HepG2 (cell line): ENCODE measurements around the gene NPTXR. TPM values are rescaled to one million over a fixed set of nuclear protein-coding genes. Genes with fewer than 3 reads are reported as not detected.
A peak's percentile ranks its signal among the peaks of the same experiment; 100 is the strongest.

Source experiments
- AGO2 ChIP-seq: fragments of 200-400 bp; formaldehyde crosslinking; optimal IDR thresholded peaks from 2 replicates; pipeline ENCODE3; 2017; ENCODE audit warnings: mild to moderate bottlenecking, low read depth, low read length, moderate library complexity
- ATF7 ChIP-seq, 2 experiments: fragments of 450-650 bp in 1 of 2; sonication (generic) in 1 of 2; formaldehyde crosslinking in 1 of 2; IDR thresholded peaks; 2 replicates each; pipeline versions ENCODE4 v1.4.0 to v1.6.1; 2016 to 2020; ENCODE audit warnings: antibody characterized with exemption in 1 of 2, mild to moderate bottlenecking in 1 of 2, missing genetic modification reagents in 1 of 2
- CHCHD3 ChIP-seq: sonication (generic); formaldehyde crosslinking; IDR thresholded peaks from 2 replicates; pipeline ENCODE4 v1.8.0; 2022; ENCODE audit warnings: mild to moderate bottlenecking, missing genetic modification reagents, moderate library complexity
- CSRNP2 ChIP-seq: sonication (generic); formaldehyde crosslinking; conservative IDR thresholded peaks from 2 replicates; pipeline ENCODE4 v1.8.0; 2022; ENCODE audit warnings: low read depth, missing genetic modification reagents
- GATAD2A ChIP-seq: IDR thresholded peaks from 2 replicates; pipeline ENCODE4 v1.6.1; 2016
- GFI1 ChIP-seq: sonication (generic); formaldehyde crosslinking; IDR thresholded peaks from 2 replicates; pipeline ENCODE4 v1.5.0; 2020; ENCODE audit warnings: missing genetic modification reagents, mild to moderate bottlenecking, borderline replicate concordance
- KDM5A ChIP-seq: fragments of 200-600 bp; sonication (generic); IDR thresholded peaks from 2 replicates; pipeline ENCODE4 v1.7.0; 2018; ENCODE audit warnings: antibody characterized with exemption, mild to moderate bottlenecking, low read length, borderline replicate concordance
- MAFK ChIP-seq, 2 experiments: IDR thresholded peaks in 1 of 2; conservative IDR thresholded peaks in 1 of 2; 2 replicates each; pipeline ENCODE4 v1.6.1; 2011; ENCODE audit warnings: improper control_type of control experiment in 2 of 2, low read length in 2 of 2
- MLLT10 ChIP-seq: sonication (generic); formaldehyde crosslinking; IDR thresholded peaks from 2 replicates; pipeline ENCODE4 v1.4.0; 2020; ENCODE audit warnings: missing genetic modification reagents
- NONO ChIP-seq, 2 experiments: fragments of 450-650 bp in 1 of 2; sonication (generic) in 1 of 2; formaldehyde crosslinking in 1 of 2; IDR thresholded peaks in 1 of 2; conservative IDR thresholded peaks in 1 of 2; 2 replicates each; pipeline versions ENCODE4 v1.6.1 to v1.8.0; 2017 to 2022; ENCODE audit warnings: mild to moderate bottlenecking in 1 of 2, missing genetic modification reagents in 1 of 2, moderate library complexity in 1 of 2
- PHF8 ChIP-seq: sonication (generic); formaldehyde crosslinking; IDR thresholded peaks from 2 replicates; pipeline ENCODE4 v1.5.0; 2020; ENCODE audit warnings: missing genetic modification reagents
- ZBTB2 ChIP-seq: sonication (generic); formaldehyde crosslinking; IDR thresholded peaks from 2 replicates; pipeline ENCODE4 v1.8.0; 2022; ENCODE audit warnings: low read depth, missing genetic modification reagents
- ZNF432 ChIP-seq: sonication (generic); formaldehyde crosslinking; IDR thresholded peaks from 2 replicates; pipeline ENCODE4 v1.5.0; 2020; ENCODE audit warnings: missing genetic modification reagents, mild to moderate bottlenecking, borderline replicate concordance
- ZNF576 ChIP-seq: sonication (generic); formaldehyde crosslinking; IDR thresholded peaks from 2 replicates; pipeline ENCODE4 v1.4.0; 2020; ENCODE audit warnings: mild to moderate bottlenecking, missing genetic modification reagents
- ZNF629 ChIP-seq: sonication (generic); formaldehyde crosslinking; conservative IDR thresholded peaks from 2 replicates; pipeline ENCODE4 v1.5.0; 2020; ENCODE audit warnings: missing genetic modification reagents
- ZNF713 ChIP-seq: sonication (generic); formaldehyde crosslinking; IDR thresholded peaks from 2 replicates; pipeline ENCODE4 v1.4.0; 2020; ENCODE audit warnings: mild to moderate bottlenecking, missing genetic modification reagents
- polyA plus RNA-seq, 8 experiments: library from polyadenylated mRNA; depleted of rRNA in 3 of 8; stranded (reverse) in 7 of 8; unstranded in 1 of 8; fragments of >200 nt; fragmentation: Illumina TruSeq in 4 of 8; extraction: Trizol in 4 of 8; gene quantifications; 2 replicates each; pipeline versions ENCODE4 v1.2.1 to v1.2.3, GENCODE V29; 2011 to 2016; ENCODE audit warnings: low read depth in 4 of 8, missing spikeins in 1 of 8, mixed read lengths in 1 of 8; ENCODE audit not compliant: insufficient read depth in 1 of 8
- total RNA-seq, 5 experiments: library from RNA; depleted of rRNA; stranded (reverse); fragments of >200 nt; fragmentation: Illumina TruSeq; extraction: Trizol; gene quantifications; 2 replicates each; pipeline ENCODE4 v1.2.3, GENCODE V29; 2016; ENCODE audit warnings: low read depth in 1 of 5
- TF ChIP-seq, protein P1 (sequence below): sonication (generic); formaldehyde crosslinking; IDR thresholded peaks from 2 replicates; pipeline ENCODE4 v1.4.0; 2020; ENCODE audit warnings: missing genetic modification reagents
- TF ChIP-seq, protein P2 (sequence below): IDR thresholded peaks from 2 replicates; pipeline ENCODE4 v1.6.1; 2012; ENCODE audit warnings: inconsistent platforms
- TF ChIP-seq, protein P3 (sequence below): sonication (generic); formaldehyde crosslinking; IDR thresholded peaks from 2 replicates; pipeline ENCODE4 v1.8.1; 2023; ENCODE audit warnings: missing genetic modification reagents, mild to moderate bottlenecking, borderline replicate concordance

Gene NPTXR
- total and polyA plus RNA-seq, 2 of the 13 experiments (the other 11 are each of a cell fraction or from before 2014, with no cell fraction given): 2.6 to 4.8 TPM

GRCh38 chr22:38860283-38861169 is 16.7 kb upstream of the NPTXR start (continued):
- TF ChIP-seq, protein P1, sequence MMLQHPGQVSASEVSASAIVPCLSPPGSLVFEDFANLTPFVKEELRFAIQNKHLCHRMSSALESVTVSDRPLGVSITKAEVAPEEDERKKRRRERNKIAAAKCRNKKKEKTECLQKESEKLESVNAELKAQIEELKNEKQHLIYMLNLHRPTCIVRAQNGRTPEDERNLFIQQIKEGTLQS (CRISPR knock-in tag): no peak
- no peak for TF ChIP-seq GFI1 (CRISPR knock-in tag)
- TF ChIP-seq, protein P2, sequence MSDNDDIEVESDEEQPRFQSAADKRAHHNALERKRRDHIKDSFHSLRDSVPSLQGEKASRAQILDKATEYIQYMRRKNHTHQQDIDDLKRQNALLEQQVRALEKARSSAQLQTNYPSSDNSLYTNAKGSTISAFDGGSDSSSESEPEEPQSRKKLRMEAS: no peak
- TF ChIP-seq NONO (IDR thresholded peaks at IDR 0.05): no peak
- TF ChIP-seq NONO (CRISPR knock-in tag; conservative IDR thresholded peaks at IDR 0.05): peak; percentile 55
- no peak for TF ChIP-seq ZNF432 (CRISPR knock-in tag)
- TF ChIP-seq ATF7 (IDR thresholded peaks at IDR 0.05): no peak
- TF ChIP-seq ATF7 (CRISPR knock-in tag; IDR thresholded peaks at IDR 0.05): no peak
- TF ChIP-seq PHF8 (CRISPR knock-in tag): no peak
- no peak for TF ChIP-seq MLLT10 (CRISPR knock-in tag)
- peak; percentile 63 for TF ChIP-seq AGO2
- TF ChIP-seq, protein P3, sequence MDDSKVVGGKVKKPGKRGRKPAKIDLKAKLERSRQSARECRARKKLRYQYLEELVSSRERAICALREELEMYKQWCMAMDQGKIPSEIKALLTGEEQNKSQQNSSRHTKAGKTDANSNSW: no peak
- TF ChIP-seq KDM5A: no peak
- TF ChIP-seq ZNF629 (CRISPR knock-in tag): no peak
- no peak for TF ChIP-seq ZNF713 (CRISPR knock-in tag)
- TF ChIP-seq CHCHD3 (CRISPR knock-in tag): 0 out of 2 replicates have a peak, but pooled peaks have one; percentile 21
- TF ChIP-seq ZBTB2 (CRISPR knock-in tag): no peak
- no peak for TF ChIP-seq GATAD2A
- no peak for TF ChIP-seq CSRNP2 (CRISPR knock-in tag)
- no peak for TF ChIP-seq ZNF576 (CRISPR knock-in tag)
- TF ChIP-seq MAFK (conservative IDR thresholded peaks at IDR 0.05 in 1 of 2, IDR thresholded peaks at IDR 0.05 in 1 of 2; ENCODE audit: low read length in 2 of 2): no peak
